PC-9 (cell line): ENCODE data around the gene ACSF2. TPM values are rescaled to one million over a fixed set of nuclear protein-coding genes. Genes with fewer than 3 reads are reported as not detected.
A peak's percentile ranks its signal among the peaks of the same experiment; 100 is the strongest.

Experiments
- BruUV-seq: library from RNA; stranded (reverse); fragments of 400-500 nt; replicated peaks from 2 replicates; lab custom pipeline; 2021; lab: Mats Ljungman, UMichigan
- CTCF ChIA-PET: fragments of 300-600 bp; sonication (Branson Sonifier 250); formaldehyde crosslinking; loops from one replicate; lab custom pipeline; 2022; ENCODE audit warnings: antibody characterized with exemption; lab: Charles Lee
- POLR2A ChIA-PET: fragments of 300-600 bp; sonication (Branson Sonifier 250); formaldehyde crosslinking; loops from one replicate; lab custom pipeline; 2022; ENCODE audit warnings: antibody characterized with exemption; ENCODE audit not compliant: unreplicated experiment; lab: Charles Lee
- DNase-seq, 2 experiments: peaks; one replicate each; pipeline versions ENCODE4 v3.0.0 to v3.0.0-alpha.2; 2015 to 2022; ENCODE audit warnings: mixed read lengths in 1 of 2
- H2AFZ ChIP-seq: fragments of 200-600 bp; sonication (generic); 2 replicates; pipeline ENCODE4 v1.8.1; 2017; ENCODE audit warnings: antibody characterized with exemption
- H3F3A ChIP-seq: fragments of 200-600 bp; sonication (generic); 2 replicates; pipeline ENCODE4 v1.8.1; 2017; ENCODE audit warnings: antibody characterized with exemption, mild to moderate bottlenecking, low read depth; ENCODE audit not compliant: insufficient read depth
- H3K27ac ChIP-seq: fragments of 200-600 bp; sonication (generic); 2 replicates; pipeline ENCODE4 v1.6.1; 2016; ENCODE audit warnings: mixed run types
- H3K27me3 ChIP-seq: fragments of 200-600 bp; sonication (generic); 2 replicates; pipeline ENCODE4 v1.6.1; 2016; ENCODE audit warnings: low read depth, mixed run types; ENCODE audit not compliant: insufficient read depth
- H3K36me3 ChIP-seq: fragments of 200-600 bp; sonication (generic); 2 replicates; pipeline ENCODE4 v1.6.1; 2016; ENCODE audit warnings: low read depth, mixed run types
- H3K4me1 ChIP-seq: fragments of 200-600 bp; sonication (generic); replicated peaks from 2 replicates; pipeline ENCODE4 v1.6.1; 2016; ENCODE audit warnings: mixed run types; ENCODE audit not compliant: insufficient read depth
- H3K4me2 ChIP-seq: fragments of 200-600 bp; sonication (generic); 2 replicates; pipeline ENCODE4 v1.6.1; 2017; ENCODE audit warnings: mixed run types
- H3K4me3 ChIP-seq: fragments of 200-600 bp; sonication (generic); 2 replicates; pipeline ENCODE4 v1.6.1; 2016; ENCODE audit warnings: mixed run types
- H3K79me2 ChIP-seq: fragments of 200-600 bp; sonication (generic); 2 replicates; pipeline ENCODE4 v1.6.1; 2017; ENCODE audit warnings: low read depth, mixed run types
- H3K9me2 ChIP-seq: fragments of 200-600 bp; sonication (generic); 2 replicates; pipeline ENCODE4 v1.8.1; 2017; ENCODE audit warnings: mild to moderate bottlenecking; ENCODE audit not compliant: insufficient read depth
- H3K9me3 ChIP-seq: fragments of 200-600 bp; sonication (generic); 2 replicates; pipeline ENCODE4 v1.8.1; 2016; ENCODE audit warnings: low read depth; ENCODE audit not compliant: insufficient read depth
- H4K20me1 ChIP-seq: fragments of 200-600 bp; sonication (generic); 2 replicates; pipeline ENCODE4 v1.8.1; 2017; ENCODE audit not compliant: insufficient read depth
- CTCF ChIP-seq: fragments of 200-600 bp; sonication (generic); conservative IDR thresholded peaks from 2 replicates; pipeline ENCODE4 v1.6.1; 2017; ENCODE audit warnings: mixed run types, antibody characterized with exemption, mild to moderate bottlenecking, moderate library complexity
- EZH2 ChIP-seq: fragments of 200-600 bp; sonication (generic); IDR thresholded peaks from 2 replicates; pipeline ENCODE4 v1.8.0; 2017; ENCODE audit warnings: antibody characterized with exemption, low read depth
- intact Hi-C: fragments of 100-400 bp; cut with micrococcal nuclease; formaldehyde crosslinking; loops from one replicate; pipeline ENCODE4 v1.10.0; 2022; ENCODE audit not compliant: unreplicated experiment
- total RNA-seq: library from RNA; stranded (reverse); gene quantifications from 2 replicates; pipeline ENCODE4 v1.2.3, GENCODE V29; 2021

The ACSF2 gene
- total RNA-seq, 1 experiment from 2014 or later = 154 TPM

GRCh38 chr17:50440838-50441829, 15.1 kb downstream of the ACSF2 start:
- Histone ChIP-seq H3K4me2 (peak overlapping the region; percentile 57), H3K79me2 (peaks cover 74% of the 10 kb centered on the region), H3K27me3 (no peaks in the 10 kb centered on the region), H3K9me3 (no peaks in the 10 kb centered on the region), H3F3A (peaks cover 71% of the 10 kb centered on the region), H3K9me2 (no peaks in the 10 kb centered on the region), H4K20me1 (no peaks in the 10 kb centered on the region), H2AFZ (no peak overlapping the region), H3K4me1 (peaks cover 70% of the 10 kb centered on the region), H3K27ac (peak overlapping the region; percentile 74), H3K36me3 (peaks cover 11% of the 10 kb centered on the region; the same call in 1 of the 2 replicates), H3K4me3 (peak overlapping the region; percentile 10; the same call in 1 of the 2 replicates)
- intact Hi-C loops = loop anchor here (1.0 to 2.0 kb wide), 2 partner anchors 44 to 50 kb away; partner anchors contain the start of gene LRRC59
- DNase-seq = peak in 1 of 2 experiments; percentile 58
- BruUV-seq = no TSS peak
- TF ChIP-seq CTCF (no peak), EZH2 (no peak)
- ChIA-PET CTCF (interaction anchor here (1.9 kb wide), 1 partner anchor 43 kb away, joined by 8 read pairs; the partner anchor contains the start of gene LRRC59), POLR2A (interaction anchor here (0.5 to 1.0 kb wide), 4 partner anchors 9 to 732 kb away, joined by 3 to 8 read pairs (median 4); partner anchors contain the start of gene ACSF2)

GRCh38 chr17:50443505-50443974, 17.5 kb downstream of the ACSF2 start:
- peak overlapping the region; percentile 47 for H3K4me3 ChIP-seq
- H3K4me2 ChIP-seq = peak overlapping the region; percentile 79
- intact Hi-C loops = no loop called here
- TF ChIP-seq CTCF = no peak; the same call in 1 of the 2 replicates
- H2AFZ ChIP-seq = no peak overlapping the region
- H3K36me3 ChIP-seq = peaks cover 27% of the 10 kb centered on the region
- no TSS peak for BruUV-seq
- H3F3A ChIP-seq = peaks cover 58% of the 10 kb centered on the region
- POLR2A ChIA-PET = interaction anchor here (0.6 to 0.8 kb wide), 6 partner anchors 28 to 679 kb away, joined by 3 to 6 read pairs (median 4); no protein-coding TSS in a partner anchor
- peak overlapping the region; percentile 90 for H3K27ac ChIP-seq
- peaks cover 79% of the 10 kb centered on the region for H3K79me2 ChIP-seq
- peak; percentile 43 to 72 for DNase-seq
- H3K9me2 ChIP-seq = no peaks in the 10 kb centered on the region
- H3K9me3 ChIP-seq = no peaks in the 10 kb centered on the region
- no peaks in the 10 kb centered on the region for H4K20me1 ChIP-seq
- CTCF ChIA-PET = interaction anchor here (0.5 to 1.5 kb wide), 3 partner anchors 21 to 170 kb away, joined by 3 to 16 read pairs (median 3); no protein-coding TSS in a partner anchor
- no peaks in the 10 kb centered on the region for H3K27me3 ChIP-seq
- H3K4me1 ChIP-seq = peaks cover 88% of the 10 kb centered on the region
